GM19452 (cell line): Measurements from ENCODE around the gene CLEC18B.
"Not testable (repeated sequence)": the region's sequence is repeated elsewhere in the genome, so short reads cannot be mapped to it uniquely, and the experiment has no call there.

Experiments used
- ATAC-seq: cut with Tn5 transposase; IDR thresholded peaks from one replicate; pipeline ENCODE4 v1.9.1; 2021; ENCODE audit not compliant: unreplicated experiment

CLEC18B gene

GRCh38 chr16:74407362-74407705 is 13.9 kb downstream of the CLEC18B start:
- not testable (repeated sequence) for ATAC-seq

- not testable (repeated sequence) for ATAC-seq
These were observed 14.5 kb downstream of the CLEC18B start for GRCh38 chr16:74406600-74407361.

GRCh38 chr16:74404148-74404933 is 16.9 kb downstream of the CLEC18B start:
- not testable (repeated sequence) for ATAC-seq

GRCh38 chr16:74400238-74400637 is 21.0 kb downstream of the CLEC18B start:
- ATAC-seq = not testable (repeated sequence)

- ATAC-seq = not testable (repeated sequence)
These were observed 22.9 kb downstream of the CLEC18B start for GRCh38 chr16:74398212-74398895.

- ATAC-seq = not testable (repeated sequence)
These were observed 24.7 kb downstream of the CLEC18B start for GRCh38 chr16:74396521-74397017.

GRCh38 chr16:74394604-74395003 is 26.7 kb downstream of the CLEC18B start:
- ATAC-seq = not testable (repeated sequence)

- not testable (repeated sequence) for ATAC-seq
These were observed 27.1 kb downstream of the CLEC18B start for GRCh38 chr16:74394131-74394530.

- ATAC-seq = not testable (repeated sequence)
These were observed 29.7 kb downstream of the CLEC18B start for GRCh38 chr16:74391454-74392050.

- ATAC-seq = not testable (repeated sequence)
These were observed 38.8 kb downstream of the CLEC18B start for GRCh38 chr16:74382339-74383034.

GRCh38 chr16:74373847-74374184 is 47.5 kb downstream of the CLEC18B start:
- not testable (repeated sequence) for ATAC-seq

- ATAC-seq = no peak
These were observed 48.1 kb downstream of the CLEC18B start for GRCh38 chr16:74372953-74373846.

GRCh38 chr16:74372369-74372768 is 48.9 kb downstream of the CLEC18B start:
- no peak for ATAC-seq

GRCh38 chr16:74370338-74371135 is 50.7 kb downstream of the CLEC18B start:
- ATAC-seq = not testable (repeated sequence)

- ATAC-seq = peak; percentile 97
These were observed 53.0 kb downstream of the CLEC18B start for GRCh38 chr16:74368002-74368911.

GRCh38 chr16:74367469-74368001 is 53.7 kb downstream of the CLEC18B start:
- peak; percentile 50 for ATAC-seq
